Suprapubic skin (tissue), 3 donors: ENCODE data around the gene ZNF71.

ENCODE experiments used
- POLR2A ChIP-seq, 2 donors: fragments of 450-650 bp; IDR thresholded peaks; one replicate each; pipeline ENCODE4 v1.6.1; 2017; ENCODE audit warnings: antibody characterized with exemption in 2 of 2, mild to moderate bottlenecking in 2 of 2, moderate library complexity in 2 of 2
- TF ChIP-seq, protein P1 (sequence below), 2 donors: fragments of 200-600 bp in 1 of 2; fragments of 450-650 bp in 1 of 2; sonication (generic) in 1 of 2; IDR thresholded peaks; one replicate each; pipeline ENCODE4 v1.5.1; 2016 to 2019; ENCODE audit warnings: antibody characterized with exemption in 2 of 2, mild to moderate bottlenecking in 1 of 2, moderate library complexity in 1 of 2

GRCh38 chr19:56608274-56608964 lies 13.3 kb downstream of the ZNF71 start:
- no peak for TF ChIP-seq POLR2A (IDR thresholded peaks at IDR 0.05)
- TF ChIP-seq, protein P1, sequence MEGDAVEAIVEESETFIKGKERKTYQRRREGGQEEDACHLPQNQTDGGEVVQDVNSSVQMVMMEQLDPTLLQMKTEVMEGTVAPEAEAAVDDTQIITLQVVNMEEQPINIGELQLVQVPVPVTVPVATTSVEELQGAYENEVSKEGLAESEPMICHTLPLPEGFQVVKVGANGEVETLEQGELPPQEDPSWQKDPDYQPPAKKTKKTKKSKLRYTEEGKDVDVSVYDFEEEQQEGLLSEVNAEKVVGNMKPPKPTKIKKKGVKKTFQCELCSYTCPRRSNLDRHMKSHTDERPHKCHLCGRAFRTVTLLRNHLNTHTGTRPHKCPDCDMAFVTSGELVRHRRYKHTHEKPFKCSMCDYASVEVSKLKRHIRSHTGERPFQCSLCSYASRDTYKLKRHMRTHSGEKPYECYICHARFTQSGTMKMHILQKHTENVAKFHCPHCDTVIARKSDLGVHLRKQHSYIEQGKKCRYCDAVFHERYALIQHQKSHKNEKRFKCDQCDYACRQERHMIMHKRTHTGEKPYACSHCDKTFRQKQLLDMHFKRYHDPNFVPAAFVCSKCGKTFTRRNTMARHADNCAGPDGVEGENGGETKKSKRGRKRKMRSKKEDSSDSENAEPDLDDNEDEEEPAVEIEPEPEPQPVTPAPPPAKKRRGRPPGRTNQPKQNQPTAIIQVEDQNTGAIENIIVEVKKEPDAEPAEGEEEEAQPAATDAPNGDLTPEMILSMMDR (IDR thresholded peaks at IDR 0.05), result no peak
